H1 (cell line): ENCODE results near the gene HOXC5. TPM values are rescaled to one million over a fixed set of nuclear protein-coding genes. Genes with fewer than 3 reads are reported as not detected.
A peak's percentile ranks its signal among the peaks of the same experiment; 100 is the strongest.

Source experiments
- BCL11A ChIP-seq, 2 experiments: IDR thresholded peaks; one replicate each; pipeline ENCODE4 v1.6.1; 2011; ENCODE audit warnings: low read depth in 2 of 2, low read length in 2 of 2, mild to moderate bottlenecking in 2 of 2
- CEBPB ChIP-seq: IDR thresholded peaks from 2 replicates; pipeline ENCODE4 v1.6.1; 2012; ENCODE audit warnings: low read depth, low read length
- CTBP2 ChIP-seq: IDR thresholded peaks from 2 replicates; pipeline ENCODE4 v1.7.0; 2011; ENCODE audit warnings: borderline replicate concordance, mild to moderate bottlenecking, moderate library complexity, mixed read lengths, low read length; ENCODE audit not compliant: insufficient read depth, insufficient read length
- GABPA ChIP-seq: IDR thresholded peaks from 2 replicates; pipeline ENCODE4 v1.6.1; 2011; ENCODE audit warnings: mild to moderate bottlenecking, low read length, moderate library complexity, borderline replicate concordance; ENCODE audit not compliant: insufficient read depth
- GTF2F1 ChIP-seq: IDR thresholded peaks from 2 replicates; pipeline ENCODE4 v1.6.1; 2012; ENCODE audit warnings: low read depth, low read length, improper control_type of control experiment, borderline replicate concordance
- JUN ChIP-seq: IDR thresholded peaks from 2 replicates; pipeline ENCODE4 v1.6.1; 2011; ENCODE audit warnings: low read depth, mild to moderate bottlenecking, improper control_type of control experiment, low read length
- KDM4A ChIP-seq: IDR thresholded peaks from one replicate; pipeline ENCODE4 v1.7.1; 2012; ENCODE audit warnings: low read depth, mild to moderate bottlenecking, moderate library complexity, low read length, inconsistent platforms; ENCODE audit not compliant: severe bottlenecking
- MAX ChIP-seq: IDR thresholded peaks from 2 replicates; pipeline ENCODE4 v1.6.1; 2012; ENCODE audit warnings: inconsistent platforms
- NRF1 ChIP-seq: IDR thresholded peaks from 2 replicates; pipeline ENCODE4 v1.6.1; 2011; ENCODE audit warnings: mild to moderate bottlenecking, low read depth, low read length, improper control_type of control experiment
- TAF1 ChIP-seq: IDR thresholded peaks from 2 replicates; pipeline ENCODE4 v1.6.1; 2011; ENCODE audit warnings: mild to moderate bottlenecking, low read depth, low read length
- TCF12 ChIP-seq: IDR thresholded peaks from 2 replicates; pipeline ENCODE4 v1.6.1; 2011; ENCODE audit warnings: low read depth, mild to moderate bottlenecking, low read length
- polyA plus RNA-seq, 7 experiments: library from polyadenylated mRNA; depleted of rRNA in 3 of 7; stranded (reverse) in 5 of 7; unstranded in 2 of 7; fragments of >200 nt in 5 of 7; fragments of 200-250 nt in 2 of 7; gene quantifications; 1 replicate in 5 of 7; 2 replicates in 1 of 7; 4 replicates in 1 of 7; pipeline versions ENCODE4 v1.2.1 to v1.2.3, GENCODE V29; 2011 to 2013; ENCODE audit warnings: missing spikeins in 2 of 7, mixed read lengths in 2 of 7
- total RNA-seq: library from RNA; stranded (reverse); fragmentation: NEBNext Ultra II Directional; extraction: Animal tissue kit (Norgen Biotek cat#: 25700); gene quantifications from 2 replicates; pipeline ENCODE4 v1.2.1, GENCODE V29; 2021

The HOXC5 gene
- total and polyA plus RNA-seq, 2 of the 8 experiments (the other 6 are each of a cell fraction or from before 2014, with no cell fraction given) = not detected

- TF ChIP-seq JUN (peak; percentile 51; the same call in 1 of the 2 replicates), KDM4A (no peak), NRF1 (no peak), CTBP2 (no peak), CEBPB (no peak), BCL11A (IDR thresholded peaks at IDR 0.05; ENCODE audit: low read depth in 2 of 2, low read length in 2 of 2) (no peak), GTF2F1 (no peak), TCF12 (no peak), MAX (peak; percentile 70), TAF1 (no peak), GABPA (no peak)
Measured at GRCh38 chr12:53984901-53985691, 47.8 kb upstream of the HOXC5 start, which contains the start of gene HOXC10 (continued).
